Measurements from ENCODE around the gene POP5. TPM values are rescaled to one million over a fixed set of nuclear protein-coding genes. Genes with fewer than 3 reads are reported as not detected.

POP5 gene
- total RNA-seq, 1 experiment from 2014 or later = 81.0 TPM

DNA sequence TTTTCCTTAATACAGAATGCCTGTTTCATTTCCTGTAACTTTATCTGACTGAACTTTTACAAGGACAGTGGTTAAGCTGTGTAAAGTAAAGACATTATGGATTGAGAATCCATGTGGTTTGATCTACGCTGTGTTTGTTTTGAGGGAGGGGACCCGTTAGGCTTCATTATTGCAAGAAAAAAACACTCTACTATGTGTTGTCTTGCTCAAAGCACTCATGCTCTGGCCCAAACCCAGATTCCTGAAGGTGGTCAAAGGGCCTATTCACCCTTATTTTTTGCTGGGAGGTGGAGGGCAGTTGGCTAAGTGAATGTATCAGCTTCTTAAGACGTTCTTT is 35.2 kb downstream of the POP5 start:
- CTCF ChIA-PET = no interaction called here
- BruUV-seq (replicated peaks) = no TSS peak
- Mint-ChIP-seq H3K4me1 (ENCODE audit: low read depth, unreplicated experiment) (no peaks in the 10 kb centered on the region), H3K9me3 (ENCODE audit: low read depth, unreplicated experiment) (no peaks in the 10 kb centered on the region), H3K27ac (ENCODE audit: unreplicated experiment) (no peak overlapping the region), H3K36me3 (ENCODE audit: insufficient read depth, unreplicated experiment) (no peaks in the 10 kb centered on the region), H3K27me3 (ENCODE audit: unreplicated experiment) (no peaks in the 10 kb centered on the region), H3K4me3 (ENCODE audit: low read depth, unreplicated experiment) (no peak overlapping the region)
- no peak for DNase-seq
- intact Hi-C loops (cut with micrococcal nuclease; ENCODE audit: unreplicated experiment) = no loop called here
- TF ChIP-seq, protein P1, sequence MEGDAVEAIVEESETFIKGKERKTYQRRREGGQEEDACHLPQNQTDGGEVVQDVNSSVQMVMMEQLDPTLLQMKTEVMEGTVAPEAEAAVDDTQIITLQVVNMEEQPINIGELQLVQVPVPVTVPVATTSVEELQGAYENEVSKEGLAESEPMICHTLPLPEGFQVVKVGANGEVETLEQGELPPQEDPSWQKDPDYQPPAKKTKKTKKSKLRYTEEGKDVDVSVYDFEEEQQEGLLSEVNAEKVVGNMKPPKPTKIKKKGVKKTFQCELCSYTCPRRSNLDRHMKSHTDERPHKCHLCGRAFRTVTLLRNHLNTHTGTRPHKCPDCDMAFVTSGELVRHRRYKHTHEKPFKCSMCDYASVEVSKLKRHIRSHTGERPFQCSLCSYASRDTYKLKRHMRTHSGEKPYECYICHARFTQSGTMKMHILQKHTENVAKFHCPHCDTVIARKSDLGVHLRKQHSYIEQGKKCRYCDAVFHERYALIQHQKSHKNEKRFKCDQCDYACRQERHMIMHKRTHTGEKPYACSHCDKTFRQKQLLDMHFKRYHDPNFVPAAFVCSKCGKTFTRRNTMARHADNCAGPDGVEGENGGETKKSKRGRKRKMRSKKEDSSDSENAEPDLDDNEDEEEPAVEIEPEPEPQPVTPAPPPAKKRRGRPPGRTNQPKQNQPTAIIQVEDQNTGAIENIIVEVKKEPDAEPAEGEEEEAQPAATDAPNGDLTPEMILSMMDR (IDR thresholded peaks at IDR 0.05; ENCODE audit: unreplicated experiment) = no peak

DNA sequence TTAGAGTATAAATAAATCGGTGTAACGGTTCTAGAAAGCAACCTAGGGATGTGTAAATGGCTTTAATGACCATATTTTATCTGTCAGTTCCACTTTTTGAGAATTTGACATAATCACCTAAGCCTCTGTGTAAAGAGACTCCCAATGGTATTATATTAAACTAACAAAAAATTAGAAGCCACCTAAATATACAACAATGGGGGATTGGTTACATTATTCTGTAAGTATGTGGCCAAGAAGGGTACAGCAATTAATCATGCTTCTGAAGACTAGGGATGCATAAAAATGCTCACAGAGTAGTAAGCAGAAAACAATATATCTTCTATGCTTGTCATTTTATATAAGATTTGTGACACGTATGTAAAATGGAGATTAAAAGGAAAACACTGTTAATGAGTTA is 36.5 kb downstream of the POP5 start:
- CTCF ChIA-PET = no interaction called here
- no peak overlapping the region for H3K4me3 Mint-ChIP-seq (ENCODE audit: low read depth, unreplicated experiment)
- H3K9me3 Mint-ChIP-seq (ENCODE audit: low read depth, unreplicated experiment) = no peaks in the 10 kb centered on the region
- DNase-seq = no peak
- no peaks in the 10 kb centered on the region for H3K4me1 Mint-ChIP-seq (ENCODE audit: low read depth, unreplicated experiment)
- TF ChIP-seq, protein P1 (IDR thresholded peaks at IDR 0.05; ENCODE audit: unreplicated experiment) = no peak
- intact Hi-C loops (cut with micrococcal nuclease; ENCODE audit: unreplicated experiment) = no loop called here
- BruUV-seq (replicated peaks) = no TSS peak
- no peaks in the 10 kb centered on the region for H3K36me3 Mint-ChIP-seq (ENCODE audit: insufficient read depth, unreplicated experiment)
- H3K27me3 Mint-ChIP-seq (ENCODE audit: unreplicated experiment) = no peaks in the 10 kb centered on the region
- H3K27ac Mint-ChIP-seq (ENCODE audit: unreplicated experiment) = no peak overlapping the region

DNA sequence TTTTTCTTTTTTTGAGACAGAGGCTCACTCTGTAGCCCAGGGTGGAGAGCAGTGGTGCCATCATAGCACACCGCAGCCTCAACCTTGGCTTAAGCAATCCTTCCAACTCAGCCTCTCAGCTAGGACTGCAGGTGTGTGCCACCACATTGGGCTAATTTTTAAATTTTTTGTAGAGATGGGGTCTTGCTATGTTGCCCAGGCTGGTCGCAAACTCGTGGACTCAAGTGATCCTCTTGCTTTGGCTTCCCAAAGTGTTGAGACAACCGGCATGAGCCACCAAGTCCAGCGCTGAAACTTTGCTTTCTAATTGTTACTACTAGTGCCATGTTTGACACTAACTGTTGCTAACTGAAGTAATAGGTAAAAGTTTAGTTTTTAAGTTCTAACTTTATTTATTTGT is 39.0 kb downstream of the POP5 start:
- intact Hi-C loops (cut with micrococcal nuclease; ENCODE audit: unreplicated experiment) = no loop called here
- BruUV-seq (replicated peaks) = no TSS peak
- no peak for DNase-seq
- Mint-ChIP-seq H3K4me3 (ENCODE audit: low read depth, unreplicated experiment) (no peak overlapping the region), H3K27me3 (ENCODE audit: unreplicated experiment) (no peaks in the 10 kb centered on the region), H3K36me3 (ENCODE audit: insufficient read depth, unreplicated experiment) (peaks cover 2% of the 10 kb centered on the region), H3K4me1 (ENCODE audit: low read depth, unreplicated experiment) (peaks cover 21% of the 10 kb centered on the region), H3K27ac (ENCODE audit: unreplicated experiment) (no peak overlapping the region), H3K9me3 (ENCODE audit: low read depth, unreplicated experiment) (no peaks in the 10 kb centered on the region)
- CTCF ChIA-PET = no interaction called here
- TF ChIP-seq, protein P1 (IDR thresholded peaks at IDR 0.05; ENCODE audit: unreplicated experiment) = no peak

DNA sequence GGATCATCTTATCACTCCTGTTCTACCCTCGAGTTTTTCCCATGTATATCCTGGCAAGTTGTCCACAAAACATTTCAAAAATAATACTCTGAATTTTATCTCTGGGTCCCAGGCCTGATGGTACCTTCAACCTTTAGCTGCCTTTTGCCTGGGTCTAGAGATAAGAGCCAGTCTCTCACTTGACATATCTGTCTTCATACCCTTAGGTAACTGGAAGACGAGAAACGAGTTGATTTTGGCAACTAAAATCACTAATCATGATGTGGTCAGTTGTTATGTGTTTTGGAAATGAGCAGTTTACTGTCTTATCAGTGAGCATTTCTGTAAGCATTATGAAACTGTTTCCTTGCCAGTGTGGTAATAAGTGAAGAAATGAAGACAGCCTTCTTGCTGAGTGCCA is 40.8 kb downstream of the POP5 start:
- Mint-ChIP-seq H3K9me3 (ENCODE audit: low read depth, unreplicated experiment) (no peaks in the 10 kb centered on the region), H3K4me3 (ENCODE audit: low read depth, unreplicated experiment) (no peak overlapping the region), H3K36me3 (ENCODE audit: insufficient read depth, unreplicated experiment) (peaks cover 19% of the 10 kb centered on the region), H3K27ac (ENCODE audit: unreplicated experiment) (no peak overlapping the region), H3K4me1 (ENCODE audit: low read depth, unreplicated experiment) (peaks cover 21% of the 10 kb centered on the region), H3K27me3 (ENCODE audit: unreplicated experiment) (no peaks in the 10 kb centered on the region)
- no TSS peak for BruUV-seq (replicated peaks)
- CTCF ChIA-PET = no interaction called here
- TF ChIP-seq, protein P1 (IDR thresholded peaks at IDR 0.05; ENCODE audit: unreplicated experiment) = no peak
- intact Hi-C loops (cut with micrococcal nuclease; ENCODE audit: unreplicated experiment) = no loop called here
- no peak for DNase-seq

All from Calu3 (cell line).